Thoracic aorta (tissue), 2 donors: ENCODE measurements around the gene AZIN2. TPM values are rescaled to one million over a fixed set of nuclear protein-coding genes. Genes with fewer than 3 reads are reported as not detected.

Source experiments
- ATAC-seq: fragments of 150-250 bp; one replicate; pipeline ENCODE4 v1.8.0; 2017; ENCODE audit warnings: low read depth; ENCODE audit not compliant: insufficient number of reproducible peaks, low FRiP score
- DNase-seq: peaks from one replicate; pipeline ENCODE4 v3.0.0-alpha.2; 2020; ENCODE audit warnings: low spot score
- H3K27ac ChIP-seq, 2 donors: fragments of 200-600 bp; sonication (generic); 1 replicate in 1 of 2; 2 replicates in 1 of 2; pipeline ENCODE4 v1.5.1; 2016; ENCODE audit warnings: mild to moderate bottlenecking in 2 of 2, moderate library complexity in 2 of 2
- H3K27me3 ChIP-seq: fragments of 200-600 bp; sonication (generic); replicated peaks from 2 replicates; pipeline ENCODE4 v1.6.0; 2016; ENCODE audit warnings: mild to moderate bottlenecking; ENCODE audit not compliant: insufficient read depth
- H3K36me3 ChIP-seq: fragments of 200-600 bp; sonication (generic); one replicate; pipeline ENCODE4 v1.5.1; 2016
- H3K4me1 ChIP-seq, 2 donors: fragments of 200-600 bp; sonication (generic); 1 replicate in 1 of 2; 2 replicates in 1 of 2; pipeline versions ENCODE4 v1.5.1 to v1.6.0; 2016; ENCODE audit warnings: low read depth in 2 of 2, mild to moderate bottlenecking in 1 of 2; ENCODE audit not compliant: control insufficient read depth in 1 of 2
- H3K4me3 ChIP-seq: fragments of 200-600 bp; sonication (generic); 2 replicates; pipeline ENCODE4 v1.5.1; 2016; ENCODE audit warnings: mild to moderate bottlenecking
- H3K9me3 ChIP-seq: fragments of 200-600 bp; sonication (generic); 2 replicates; pipeline ENCODE4 v1.5.1; 2016
- total RNA-seq, 2 donors: library from RNA; depleted of rRNA; stranded (reverse); fragments of >200 nt; gene quantifications; one replicate each; pipeline versions ENCODE4 v1.1.0 to v1.2.3, GENCODE V29; 2016
- TF ChIP-seq, protein P1 (sequence below): fragments of 200-600 bp; sonication (generic); IDR thresholded peaks from one replicate; pipeline ENCODE4 v1.5.1; 2019; ENCODE audit warnings: antibody characterized with exemption

Gene AZIN2
- total RNA-seq, 2 donors from 2014 or later = 5.6 to 6.2 TPM

DNA sequence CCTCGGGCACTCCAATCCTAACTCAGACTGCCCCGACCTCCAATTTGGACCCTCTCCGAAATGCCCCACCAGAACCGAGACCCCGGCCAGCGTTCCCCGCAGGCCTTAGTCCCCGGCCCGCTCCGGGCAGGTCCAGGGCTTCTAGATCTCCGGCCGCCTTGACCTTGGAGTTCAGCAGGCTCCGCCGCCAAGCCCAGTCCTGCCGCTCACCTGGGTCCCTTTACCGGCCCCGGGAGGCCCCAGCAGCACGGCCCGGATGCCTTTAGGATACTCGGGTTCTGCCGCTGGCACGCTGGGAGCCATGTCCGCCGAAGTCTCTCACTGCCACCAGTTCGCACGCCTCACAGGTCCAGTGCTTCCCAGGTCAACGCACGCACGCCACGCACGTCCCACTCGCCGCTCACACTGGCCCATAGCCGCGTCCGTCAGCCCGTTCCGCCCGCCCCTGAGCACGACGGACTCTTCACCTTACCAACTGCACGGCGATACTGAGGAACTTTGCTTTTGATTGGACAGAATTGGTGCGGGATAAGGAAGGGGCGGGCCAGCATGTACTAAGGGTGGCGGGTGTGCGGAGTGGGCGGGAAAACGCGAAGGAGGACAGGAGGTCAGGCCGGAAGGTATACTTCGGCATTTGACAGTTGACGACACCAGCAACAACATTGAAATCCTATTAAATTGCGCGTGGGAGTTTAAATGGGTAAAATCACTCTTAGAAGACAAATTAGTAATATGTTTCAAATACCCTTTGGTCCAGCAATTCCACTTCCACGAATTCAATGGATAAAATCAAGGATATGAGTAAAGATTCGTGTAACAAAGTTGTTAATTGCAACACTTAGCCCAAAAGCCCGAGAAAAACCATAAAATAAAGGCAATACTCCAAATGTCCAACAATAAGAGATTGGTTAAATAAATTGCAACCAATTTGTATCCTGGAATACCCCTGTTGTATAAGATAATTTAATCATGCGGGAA is 44.1 kb upstream of the AZIN2 start, which contains the start of gene AK2:
AK2 (minus strand) TSS at position 358 of the 978 bp plus-strand sequence; CDS start at position 303, 55 bp downstream.
- DNase-seq = peak; percentile 85
- Histone ChIP-seq H3K9me3 (no peaks in the 10 kb centered on the region), H3K36me3 (no peaks in the 10 kb centered on the region), H3K4me1 (peaks cover 14 to 25% of the 10 kb centered on the region in 2 donors), H3K27me3 (no peaks in the 10 kb centered on the region), H3K4me3 (peak within 1 kb of the TSS; percentile 96), H3K27ac (peak within 1 kb of the TSS in 1 of 2 donors; percentile 55)
- peak; percentile 100 for ATAC-seq
- TF ChIP-seq, protein P1, sequence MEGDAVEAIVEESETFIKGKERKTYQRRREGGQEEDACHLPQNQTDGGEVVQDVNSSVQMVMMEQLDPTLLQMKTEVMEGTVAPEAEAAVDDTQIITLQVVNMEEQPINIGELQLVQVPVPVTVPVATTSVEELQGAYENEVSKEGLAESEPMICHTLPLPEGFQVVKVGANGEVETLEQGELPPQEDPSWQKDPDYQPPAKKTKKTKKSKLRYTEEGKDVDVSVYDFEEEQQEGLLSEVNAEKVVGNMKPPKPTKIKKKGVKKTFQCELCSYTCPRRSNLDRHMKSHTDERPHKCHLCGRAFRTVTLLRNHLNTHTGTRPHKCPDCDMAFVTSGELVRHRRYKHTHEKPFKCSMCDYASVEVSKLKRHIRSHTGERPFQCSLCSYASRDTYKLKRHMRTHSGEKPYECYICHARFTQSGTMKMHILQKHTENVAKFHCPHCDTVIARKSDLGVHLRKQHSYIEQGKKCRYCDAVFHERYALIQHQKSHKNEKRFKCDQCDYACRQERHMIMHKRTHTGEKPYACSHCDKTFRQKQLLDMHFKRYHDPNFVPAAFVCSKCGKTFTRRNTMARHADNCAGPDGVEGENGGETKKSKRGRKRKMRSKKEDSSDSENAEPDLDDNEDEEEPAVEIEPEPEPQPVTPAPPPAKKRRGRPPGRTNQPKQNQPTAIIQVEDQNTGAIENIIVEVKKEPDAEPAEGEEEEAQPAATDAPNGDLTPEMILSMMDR = no peak

GRCh38 chr1:33039840-33040239 is 41.1 kb upstream of the AZIN2 start:
- H3K4me1 ChIP-seq = peaks cover 10 to 14% of the 10 kb centered on the region in 2 donors

GRCh38 chr1:33041026-33041425 is 39.9 kb upstream of the AZIN2 start:
- ATAC-seq = no peak
- H3K36me3 ChIP-seq = no peaks in the 10 kb centered on the region

More at GRCh38 chr1:33039840-33040239, 41.1 kb upstream of the AZIN2 start:
- H3K9me3 ChIP-seq = no peaks in the 10 kb centered on the region
- no peaks in the 10 kb centered on the region for H3K36me3 ChIP-seq
- DNase-seq = no peak
- TF ChIP-seq, protein P1 = no peak
- H3K4me3 ChIP-seq = no peak overlapping the region
- H3K27me3 ChIP-seq = no peaks in the 10 kb centered on the region
- no peak for ATAC-seq
- no peak overlapping the region for H3K27ac ChIP-seq

DNA sequence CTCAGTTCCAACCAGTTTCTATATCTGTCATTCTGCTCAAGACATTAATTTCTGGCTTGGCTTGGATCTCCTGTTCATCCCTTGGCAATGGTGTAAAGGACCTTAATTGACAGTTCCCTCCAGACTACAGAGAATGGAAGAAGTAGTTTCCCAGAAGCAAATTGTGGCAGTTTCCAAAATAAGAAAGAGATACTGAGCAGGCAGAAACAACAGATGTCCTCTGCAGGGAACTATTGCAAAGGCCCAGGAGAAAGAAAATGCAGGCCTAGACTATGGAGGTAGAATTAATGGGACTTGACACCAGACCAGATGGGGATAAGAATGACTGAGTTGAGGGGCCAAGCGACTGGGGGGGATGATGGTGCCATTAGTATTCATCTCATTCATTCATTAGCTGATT is 38.1 kb upstream of the AZIN2 start:
- Histone ChIP-seq H3K27me3 (no peaks in the 10 kb centered on the region), H3K4me1 (no peaks in the 10 kb centered on the region), H3K4me3 (no peak overlapping the region), H3K36me3 (no peaks in the 10 kb centered on the region), H3K27ac (no peak overlapping the region), H3K9me3 (no peaks in the 10 kb centered on the region)
- ATAC-seq (no peak), DNase-seq (no peak)
- TF ChIP-seq, protein P1 = no peak

More at GRCh38 chr1:33041026-33041425, 39.9 kb upstream of the AZIN2 start:
- no peaks in the 10 kb centered on the region for H3K27me3 ChIP-seq
- TF ChIP-seq, protein P1 = no peak
- no peak for DNase-seq
- no peak overlapping the region for H3K4me3 ChIP-seq
- peaks cover 0 to 2% of the 10 kb centered on the region in 2 donors for H3K4me1 ChIP-seq
- no peak overlapping the region for H3K27ac ChIP-seq
- no peaks in the 10 kb centered on the region for H3K9me3 ChIP-seq

- no peaks in the 10 kb centered on the region for H3K36me3 ChIP-seq
- H3K4me1 ChIP-seq = no peaks in the 10 kb centered on the region
- H3K27me3 ChIP-seq = no peaks in the 10 kb centered on the region
- no peak for ATAC-seq
- no peaks in the 10 kb centered on the region for H3K9me3 ChIP-seq
- no peak for DNase-seq
- H3K27ac ChIP-seq = no peak overlapping the region
- H3K4me3 ChIP-seq = no peak overlapping the region
- TF ChIP-seq, protein P1 = no peak
Measured at GRCh38 chr1:33043267-33044092, 37.5 kb upstream of the AZIN2 start.
